ENCODE data around the gene CAD. TPM values are rescaled to one million over a fixed set of nuclear protein-coding genes. Genes with fewer than 3 reads are reported as not detected.

CAD gene
- polyA plus RNA-seq, 4 donors, result 36.0 to 47.7 (median 42.1) TPM

GRCh38 chr2:27275211-27276150 is 58.3 kb downstream of the CAD start, which contains the start of gene DNAJC5G:
Gene DNAJC5G (plus strand): TSS chr2:27275433. CDS start chr2:27276729, 1,296 bp downstream.
- DNase-seq (ENCODE audit: low read depth in 4 of 4, low spot score in 3 of 4), result no peak

GRCh38 chr2:27278010-27278409 is 60.8 kb downstream of the CAD start:
- no peak for DNase-seq (ENCODE audit: low read depth in 4 of 4, low spot score in 3 of 4)

- DNase-seq (ENCODE audit: low read depth in 4 of 4, low spot score in 3 of 4), result no peak
Observed at GRCh38 chr2:27280826-27281225, 63.7 kb downstream of the CAD start.

GRCh38 chr2:27281442-27281841 is 64.3 kb downstream of the CAD start:
- DNase-seq (ENCODE audit: low read depth in 4 of 4, low spot score in 3 of 4), result no peak

GRCh38 chr2:27281855-27282559 is 64.8 kb downstream of the CAD start, which contains the start of gene TRIM54:
Gene TRIM54 (plus strand): TSS chr2:27282429. CDS start chr2:27282732, 303 bp downstream.
- DNase-seq (ENCODE audit: low read depth in 4 of 4, low spot score in 3 of 4), result no peak

- DNase-seq (ENCODE audit: low read depth in 4 of 4, low spot score in 3 of 4), result no peak
Observed at GRCh38 chr2:27282892-27283291, 65.7 kb downstream of the CAD start.

GRCh38 chr2:27284996-27285395 is 67.8 kb downstream of the CAD start:
- DNase-seq (ENCODE audit: low read depth in 4 of 4, low spot score in 3 of 4), result no peak

- no peak for DNase-seq (ENCODE audit: low read depth in 4 of 4, low spot score in 3 of 4)
Observed at GRCh38 chr2:27285481-27285880, 68.3 kb downstream of the CAD start.

GRCh38 chr2:27288610-27289009 is 71.4 kb downstream of the CAD start:
- DNase-seq (ENCODE audit: low read depth in 4 of 4, low spot score in 3 of 4), result no peak

GRCh38 chr2:27290549-27290948 is 73.4 kb downstream of the CAD start:
- no peak for DNase-seq (ENCODE audit: low read depth in 4 of 4, low spot score in 3 of 4)

GRCh38 chr2:27291865-27292264 is 74.7 kb downstream of the CAD start:
- DNase-seq (ENCODE audit: low read depth in 4 of 4, low spot score in 3 of 4), result no peak

Other genes starting within 250 kb of the CAD start
- 10 to 100 TPM; 13.8 to 16.8 (median 14.4) TPM for gene MAPRE3, start 246.7 kb upstream of the CAD start, polyA plus RNA-seq (ENCODE audit: insufficient read length in 4 of 4)
- 10 to 100 TPM; 56.9 to 71.4 (median 62.4) TPM for gene TMEM214, start 184.4 kb upstream of the CAD start, polyA plus RNA-seq (ENCODE audit: insufficient read length in 4 of 4)
- 10 to 100 TPM; 62.1 to 65.4 (median 63.9) TPM for gene AGBL5, start 165.7 kb upstream of the CAD start, polyA plus RNA-seq (ENCODE audit: insufficient read length in 4 of 4)
- gene OST4, start 145.7 kb upstream of the CAD start, polyA plus RNA-seq (ENCODE audit: insufficient read length in 4 of 4), result 100 to 1,000 TPM; 242 to 277 (median 260) TPM
- gene EMILIN1, start 138.8 kb upstream of the CAD start, polyA plus RNA-seq (ENCODE audit: insufficient read length in 4 of 4), result 100 to 1,000 TPM in 1 of 4 donors, 10 to 100 TPM in 3; 61.5 to 121 (median 86.3) TPM
- gene KHK, start 130.6 kb upstream of the CAD start, polyA plus RNA-seq (ENCODE audit: insufficient read length in 4 of 4), result 10 to 100 TPM; 43.9 to 59.9 (median 51.2) TPM
- gene CGREF1, start 98.2 kb upstream of the CAD start, polyA plus RNA-seq (ENCODE audit: insufficient read length in 4 of 4), result 1 to 10 TPM; 4.6 to 7.5 (median 6.1) TPM
- 1 to 10 TPM; 1.2 to 2.1 (median 1.3) TPM for gene ABHD1, start 93.6 kb upstream of the CAD start, polyA plus RNA-seq (ENCODE audit: insufficient read length in 4 of 4)
- gene PREB, start 82.7 kb upstream of the CAD start, polyA plus RNA-seq (ENCODE audit: insufficient read length in 4 of 4), result 10 to 100 TPM; 46.4 to 56.9 (median 51.4) TPM
- under 1 TPM in 1 of 4 donors, not detected in 3; 0.04 TPM for gene PRR30, start 78.0 kb upstream of the CAD start, polyA plus RNA-seq (ENCODE audit: insufficient read length in 4 of 4)
- under 1 TPM; 0.46 to 0.79 (median 0.59) TPM for gene TCF23, start 68.4 kb upstream of the CAD start, polyA plus RNA-seq (ENCODE audit: insufficient read length in 4 of 4)
- gene ATRAID, start 5.3 kb upstream of the CAD start, polyA plus RNA-seq (ENCODE audit: insufficient read length in 4 of 4), result 100 to 1,000 TPM; 157 to 190 (median 171) TPM
- 10 to 100 TPM; 31.5 to 39.6 (median 37.7) TPM for gene SLC5A6, start 5.1 kb upstream of the CAD start, polyA plus RNA-seq (ENCODE audit: insufficient read length in 4 of 4)
- 1 to 10 TPM; 5.1 to 7.8 (median 7.6) TPM for gene SLC30A3, start 45.7 kb downstream of the CAD start, polyA plus RNA-seq (ENCODE audit: insufficient read length in 4 of 4)
- 1 to 10 TPM in 2 of 4 donors, under 1 TPM in 2; 0.55 to 1.1 (median 0.88) TPM for gene DNAJC5G, start 58.1 kb downstream of the CAD start, polyA plus RNA-seq (ENCODE audit: insufficient read length in 4 of 4)
- 1 to 10 TPM; 3.5 to 6.3 (median 4.6) TPM for gene TRIM54, start 65.1 kb downstream of the CAD start, polyA plus RNA-seq (ENCODE audit: insufficient read length in 4 of 4)
- 1 to 10 TPM in 2 of 4 donors, under 1 TPM in 2; 0.39 to 1.1 (median 0.80) TPM for gene UCN, start 91.1 kb downstream of the CAD start, polyA plus RNA-seq (ENCODE audit: insufficient read length in 4 of 4)
- 10 to 100 TPM; 76.0 to 86.2 (median 78.0) TPM for gene MPV17, start 105.7 kb downstream of the CAD start, polyA plus RNA-seq (ENCODE audit: insufficient read length in 4 of 4)
- gene GTF3C2, start 139.4 kb downstream of the CAD start, polyA plus RNA-seq (ENCODE audit: insufficient read length in 4 of 4), result 10 to 100 TPM; 62.8 to 77.1 (median 72.7) TPM
- gene EIF2B4, start 153.0 kb downstream of the CAD start, polyA plus RNA-seq (ENCODE audit: insufficient read length in 4 of 4), result 10 to 100 TPM; 48.2 to 54.5 (median 52.9) TPM
- 100 to 1,000 TPM; 102 to 128 (median 108) TPM for gene SNX17, start 153.2 kb downstream of the CAD start, polyA plus RNA-seq (ENCODE audit: insufficient read length in 4 of 4)
- 10 to 100 TPM; 16.7 to 25.9 (median 18.4) TPM for gene ZNF513, start 163.4 kb downstream of the CAD start, polyA plus RNA-seq (ENCODE audit: insufficient read length in 4 of 4)
- 10 to 100 TPM; 92.4 to 98.5 (median 94.7) TPM for gene PPM1G, start 192.2 kb downstream of the CAD start, polyA plus RNA-seq (ENCODE audit: insufficient read length in 4 of 4)
- gene NRBP1, start 211.3 kb downstream of the CAD start, polyA plus RNA-seq (ENCODE audit: insufficient read length in 4 of 4), result 100 to 1,000 TPM; 123 to 138 (median 132) TPM
- 1 to 10 TPM; 6.1 to 8.5 (median 7.1) TPM for gene KRTCAP3, start 225.0 kb downstream of the CAD start, polyA plus RNA-seq (ENCODE audit: insufficient read length in 4 of 4)